ENCODE results near the gene NIPAL1.

DNA sequence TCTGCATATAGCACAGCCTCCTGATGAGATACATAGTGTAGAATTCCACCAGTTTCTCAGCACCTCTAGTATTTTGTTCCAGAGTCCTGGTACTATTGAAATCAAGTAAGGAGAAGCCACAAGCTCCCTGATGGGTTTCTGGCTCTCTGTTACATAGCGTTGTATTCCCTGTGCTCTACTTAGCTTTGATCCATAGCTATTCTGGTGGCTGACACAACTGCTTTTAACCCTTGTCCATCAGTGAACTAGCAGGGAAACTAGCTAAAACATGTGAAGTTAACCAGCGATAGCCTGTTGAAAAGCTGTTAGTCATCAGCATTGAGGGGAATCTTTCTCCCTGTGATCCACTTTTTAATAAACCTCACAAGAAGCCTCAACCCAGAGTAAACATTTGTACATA is 26.9 kb downstream of the NIPAL1 start:
- no peak for TF ChIP-seq POLR2A (IDR thresholded peaks at IDR 0.05; ENCODE audit: low read depth)
- TF ChIP-seq, protein P1, sequence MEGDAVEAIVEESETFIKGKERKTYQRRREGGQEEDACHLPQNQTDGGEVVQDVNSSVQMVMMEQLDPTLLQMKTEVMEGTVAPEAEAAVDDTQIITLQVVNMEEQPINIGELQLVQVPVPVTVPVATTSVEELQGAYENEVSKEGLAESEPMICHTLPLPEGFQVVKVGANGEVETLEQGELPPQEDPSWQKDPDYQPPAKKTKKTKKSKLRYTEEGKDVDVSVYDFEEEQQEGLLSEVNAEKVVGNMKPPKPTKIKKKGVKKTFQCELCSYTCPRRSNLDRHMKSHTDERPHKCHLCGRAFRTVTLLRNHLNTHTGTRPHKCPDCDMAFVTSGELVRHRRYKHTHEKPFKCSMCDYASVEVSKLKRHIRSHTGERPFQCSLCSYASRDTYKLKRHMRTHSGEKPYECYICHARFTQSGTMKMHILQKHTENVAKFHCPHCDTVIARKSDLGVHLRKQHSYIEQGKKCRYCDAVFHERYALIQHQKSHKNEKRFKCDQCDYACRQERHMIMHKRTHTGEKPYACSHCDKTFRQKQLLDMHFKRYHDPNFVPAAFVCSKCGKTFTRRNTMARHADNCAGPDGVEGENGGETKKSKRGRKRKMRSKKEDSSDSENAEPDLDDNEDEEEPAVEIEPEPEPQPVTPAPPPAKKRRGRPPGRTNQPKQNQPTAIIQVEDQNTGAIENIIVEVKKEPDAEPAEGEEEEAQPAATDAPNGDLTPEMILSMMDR (IDR thresholded peaks at IDR 0.05): no peak
